ENCODE measurements around the gene OLFML2B. TPM values are rescaled to one million over a fixed set of nuclear protein-coding genes. Genes with fewer than 3 reads are reported as not detected.
A peak's percentile ranks its signal among the peaks of the same experiment; 100 is the strongest.

The OLFML2B gene
- total RNA-seq, 1 experiment from 2014 or later = 20.5 TPM

- in situ Hi-C loops (cut with HindIII; ENCODE audit: low pct_unique_long_range_greater_than_20kb, low sequenced_read_pairs) = no loop called here
- no peak for DNase-seq (ENCODE audit: low read depth)
These were observed 82.6 kb downstream of the OLFML2B start for GRCh38 chr1:161940866-161941591.

- peak; percentile 49 for DNase-seq (ENCODE audit: low read depth)
- in situ Hi-C loops (cut with HindIII; ENCODE audit: low pct_unique_long_range_greater_than_20kb, low sequenced_read_pairs) = no loop called here
These were observed 86.9 kb downstream of the OLFML2B start for GRCh38 chr1:161936786-161937185.

- in situ Hi-C loops (cut with HindIII; ENCODE audit: low pct_unique_long_range_greater_than_20kb, low sequenced_read_pairs) = no loop called here
- no peak for DNase-seq (ENCODE audit: low read depth)
These were observed 88.4 kb downstream of the OLFML2B start for GRCh38 chr1:161935264-161935663.

- peak; percentile 57 for DNase-seq (ENCODE audit: low read depth)
- in situ Hi-C loops (cut with HindIII; ENCODE audit: low pct_unique_long_range_greater_than_20kb, low sequenced_read_pairs) = no loop called here
These were observed 89.8 kb downstream of the OLFML2B start for GRCh38 chr1:161933592-161934588.

Other genes starting within 250 kb of the OLFML2B start
- gene NOS1AP, start 45.8 kb upstream of the OLFML2B start, total RNA-seq (2014; rRNA removed; shearing (Covaris generic); ENCODE audit: low replicate concordance) = not detected in 2 replicates

Data from Caki2 (cell line).